GM19025 (cell line): ENCODE data around the gene CYP26C1.

Source experiments
- ATAC-seq: cut with Tn5 transposase; IDR thresholded peaks from one replicate; pipeline ENCODE4 v1.9.1; 2021; ENCODE audit warnings: mild to moderate bottlenecking, low read depth, moderate library complexity; ENCODE audit not compliant: unreplicated experiment

CYP26C1 gene

GRCh38 chr10:93063144-93063976 is 2.8 kb downstream of the CYP26C1 start:
- no peak for ATAC-seq

GRCh38 chr10:93063977-93064660 is 3.5 kb downstream of the CYP26C1 start:
- ATAC-seq = no peak

GRCh38 chr10:93064874-93065660 is 4.5 kb downstream of the CYP26C1 start:
- no peak for ATAC-seq

GRCh38 chr10:93065675-93066543 is 5.3 kb downstream of the CYP26C1 start:
- ATAC-seq = no peak

GRCh38 chr10:93066544-93066913 is 5.9 kb downstream of the CYP26C1 start:
- no peak for ATAC-seq

GRCh38 chr10:93067443-93068365 is 7.1 kb downstream of the CYP26C1 start:
- no peak for ATAC-seq

- ATAC-seq = no peak
Observed at GRCh38 chr10:93068411-93069244, 8.0 kb downstream of the CYP26C1 start.

GRCh38 chr10:93069245-93069561 is 8.6 kb downstream of the CYP26C1 start:
- ATAC-seq = no peak

- ATAC-seq = no peak
Observed at GRCh38 chr10:93070378-93071176, 10.0 kb downstream of the CYP26C1 start.

- ATAC-seq = no peak
Observed at GRCh38 chr10:93071177-93071472, 10.5 kb downstream of the CYP26C1 start.

- no peak for ATAC-seq
Observed at GRCh38 chr10:93071674-93072224, 11.2 kb downstream of the CYP26C1 start.

- no peak for ATAC-seq
Observed at GRCh38 chr10:93072225-93072712, 11.7 kb downstream of the CYP26C1 start.

GRCh38 chr10:93072713-93073538 is 12.3 kb downstream of the CYP26C1 start:
- ATAC-seq = no peak

GRCh38 chr10:93073539-93074146 is 13.0 kb downstream of the CYP26C1 start, which contains the start of gene CYP26A1:
Gene CYP26A1 (plus strand): TSS chr10:93073893. CDS start chr10:93073935, 42 bp downstream.
- ATAC-seq = no peak

- ATAC-seq = no peak
Observed at GRCh38 chr10:93074147-93074596, 13.6 kb downstream of the CYP26C1 start.
